NCI-H526 treated with DMSO at 0.1 percent for 48 hours (cell line): ENCODE measurements around the gene UBXN7.
"Not testable (repeated sequence)": the region's sequence is repeated elsewhere in the genome, so short reads cannot be mapped to it uniquely, and the experiment has no call there.

ENCODE experiments used
- DNase-seq: peaks from one replicate; lab custom pipeline; 2025; lab: John Stamatoyannopoulos, UW

Gene UBXN7

DNA sequence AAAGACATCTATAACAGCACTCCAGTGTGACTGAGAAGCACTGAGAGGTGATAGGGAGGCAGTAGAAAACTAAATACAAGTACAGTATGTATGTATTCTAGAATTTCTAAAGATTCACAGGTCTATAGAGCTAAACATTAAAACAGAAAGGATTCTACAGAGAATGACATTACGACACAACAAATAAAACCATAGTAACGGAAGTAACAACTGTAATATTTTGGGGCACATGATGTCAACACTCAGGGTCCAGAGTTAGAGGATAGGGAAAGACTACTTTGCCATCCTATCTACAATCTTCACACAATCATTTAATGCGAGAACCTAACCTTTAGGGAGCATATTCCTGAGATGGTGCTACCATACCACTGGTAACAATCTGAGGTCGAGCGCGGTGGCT is 13.6 kb downstream of the UBXN7 start:
- no peak for DNase-seq

DNA sequence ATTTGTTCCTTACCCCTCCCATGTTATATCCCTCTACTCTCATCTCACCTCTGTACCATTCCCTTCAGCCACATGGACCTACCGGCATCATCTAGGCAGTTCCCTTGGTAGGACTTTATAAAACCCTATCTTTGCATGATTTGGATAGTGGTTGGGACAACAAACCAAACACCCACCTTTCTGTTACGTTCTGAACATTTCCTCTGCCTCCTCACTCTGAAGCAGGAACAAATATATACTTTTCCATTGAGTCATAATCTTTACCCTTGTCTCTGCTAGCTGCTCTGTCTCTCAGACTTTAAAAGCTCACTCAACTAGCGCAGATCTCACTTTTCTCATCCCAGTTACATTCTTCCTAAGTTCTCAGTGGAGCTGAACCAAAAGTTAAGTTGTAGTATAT is 17.8 kb downstream of the UBXN7 start:
- DNase-seq = no peak

DNA sequence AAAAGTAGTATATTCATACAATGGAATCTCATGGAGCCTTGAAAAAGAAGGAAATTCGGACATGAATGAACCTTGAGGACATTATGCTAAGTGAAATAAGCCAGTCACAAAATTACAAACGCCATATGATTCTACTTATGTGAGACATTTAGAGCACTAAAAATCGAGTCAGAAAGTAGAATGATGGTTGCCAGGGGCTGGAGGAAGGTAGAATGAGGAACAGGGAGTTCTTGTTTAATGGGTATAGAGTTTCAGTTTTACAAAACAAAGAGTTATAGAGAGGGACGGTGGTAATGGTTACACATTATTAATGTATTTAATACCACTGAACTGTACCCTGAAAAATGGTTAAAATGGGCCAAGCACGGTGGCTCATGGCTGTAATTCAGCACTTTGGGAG is 19.5 kb downstream of the UBXN7 start:
- no peak for DNase-seq

DNA sequence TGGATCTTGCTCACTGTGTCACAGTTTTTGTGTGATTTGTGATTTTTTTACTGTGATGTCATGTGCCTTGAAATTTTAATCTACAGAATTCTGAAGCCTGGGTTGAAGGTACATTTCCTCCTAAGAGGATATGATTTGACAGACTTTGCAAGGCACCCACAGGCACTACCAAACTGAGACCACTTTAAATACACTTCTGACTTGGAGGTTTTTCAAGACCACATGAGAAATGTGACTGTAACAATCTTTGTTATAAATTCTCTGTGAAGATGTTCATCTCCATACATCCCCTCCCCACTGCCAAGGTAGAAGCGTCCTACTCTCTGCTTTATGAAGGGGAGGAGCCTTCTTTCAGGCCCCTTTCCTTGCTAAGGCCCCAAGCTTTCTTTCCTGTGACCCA is 22.8 kb downstream of the UBXN7 start:
- DNase-seq = no peak

DNA sequence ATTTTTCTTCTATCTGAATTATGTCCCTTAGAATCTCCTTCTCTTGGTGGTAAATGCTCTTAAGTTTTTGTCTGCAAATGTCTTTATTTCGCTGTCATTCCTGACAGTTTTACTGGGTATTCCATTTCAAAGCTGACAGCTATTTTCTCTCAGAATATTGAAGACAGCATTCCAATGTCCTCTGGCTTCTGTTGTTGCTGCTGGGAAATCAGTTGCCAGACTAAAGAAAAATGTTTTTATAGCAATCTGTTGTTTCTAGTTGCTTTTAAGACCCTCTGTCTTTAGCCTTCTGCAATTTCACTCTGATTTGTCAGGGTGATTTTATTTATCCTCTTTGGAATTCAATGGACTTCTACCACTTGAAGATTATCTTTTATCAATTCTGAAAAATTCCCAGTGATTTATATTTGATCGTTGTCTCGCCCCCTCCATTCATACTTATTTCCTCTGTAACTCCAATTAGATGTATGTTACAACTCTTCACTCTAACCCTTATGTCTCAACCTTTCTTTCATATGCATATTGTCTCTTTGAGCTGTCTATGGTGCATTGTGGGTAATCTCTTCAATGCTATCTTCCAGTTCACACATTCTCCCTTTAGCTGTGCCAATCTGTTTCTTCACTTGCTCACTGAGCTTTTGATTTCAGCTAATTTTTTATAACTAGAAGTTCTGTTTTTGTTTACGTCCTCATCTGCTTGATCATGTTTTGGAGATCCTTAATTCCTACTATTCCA is 23.5 kb downstream of the UBXN7 start:
- no peak for DNase-seq

DNA sequence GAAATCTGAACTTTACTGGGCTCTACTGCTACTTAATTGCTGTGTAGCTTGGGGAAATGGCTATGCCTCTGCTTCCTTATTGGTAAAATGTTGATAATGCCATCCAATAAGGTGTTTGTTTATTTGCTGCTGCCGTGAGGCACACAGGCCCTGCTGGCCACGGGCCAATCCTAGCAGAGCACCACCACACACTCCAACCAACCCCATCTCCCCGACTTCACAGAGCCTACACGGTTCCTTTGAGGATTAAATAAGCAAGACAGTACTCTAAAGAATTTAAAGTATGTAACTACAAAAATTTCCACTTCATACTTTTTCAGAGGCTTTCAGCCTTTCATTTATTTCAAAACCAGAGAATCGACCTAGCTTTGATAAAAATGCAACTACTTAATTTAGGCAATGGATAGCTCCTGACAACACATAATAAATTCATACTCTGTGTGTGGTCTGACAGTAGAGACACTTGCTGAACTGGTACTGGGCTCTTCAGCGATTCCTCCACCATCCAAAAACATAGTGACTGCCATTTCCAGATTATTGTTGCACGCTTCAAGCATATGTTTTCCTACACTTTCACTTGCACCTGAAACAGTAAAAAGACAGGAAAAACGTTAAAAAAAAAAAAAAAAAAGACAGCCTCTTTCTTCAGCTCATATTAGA is 25.3 kb downstream of the UBXN7 start:
- DNase-seq = no peak

DNA sequence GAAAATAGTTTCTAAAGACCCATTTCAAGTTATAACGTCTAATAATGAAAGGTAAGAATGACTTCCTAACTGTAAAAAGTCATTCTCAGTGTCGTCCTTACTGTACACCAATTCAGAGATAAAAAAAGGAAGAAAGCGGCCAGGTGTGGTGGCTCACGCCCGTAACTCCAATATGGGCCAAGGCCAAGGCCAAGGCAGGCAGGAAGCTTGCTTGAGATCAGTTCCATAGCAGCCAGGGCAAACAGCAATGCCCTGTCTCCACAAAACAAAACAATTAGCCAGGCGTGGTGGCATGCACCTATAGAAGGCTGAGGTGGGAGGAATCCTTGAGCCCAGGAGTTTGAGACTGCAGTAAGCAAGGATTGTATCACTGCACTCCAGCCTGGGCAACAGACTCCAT is 31.9 kb downstream of the UBXN7 start:
- DNase-seq = no peak

DNA sequence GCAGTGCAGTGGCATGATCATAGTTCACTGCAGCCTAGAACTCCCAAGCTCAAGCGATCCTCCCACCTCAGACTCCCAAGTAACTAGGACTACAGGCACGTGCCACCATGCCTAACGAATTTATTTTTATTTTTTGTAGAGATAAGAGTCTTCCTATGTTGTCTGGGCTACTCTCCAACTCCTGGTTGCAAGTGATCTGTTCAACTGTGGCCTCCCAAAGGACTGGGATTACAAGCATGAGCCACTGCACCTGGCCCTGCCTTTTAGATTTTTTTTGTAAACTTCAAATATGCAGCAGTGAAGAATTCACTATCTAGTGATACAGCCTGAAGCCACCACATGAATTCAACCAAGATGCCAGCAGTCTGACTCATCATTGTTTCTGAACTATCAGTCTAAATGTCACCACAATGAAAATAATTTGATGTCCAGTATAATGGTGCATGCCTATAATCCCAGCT is 32.7 kb downstream of the UBXN7 start:
- no peak for DNase-seq

DNA sequence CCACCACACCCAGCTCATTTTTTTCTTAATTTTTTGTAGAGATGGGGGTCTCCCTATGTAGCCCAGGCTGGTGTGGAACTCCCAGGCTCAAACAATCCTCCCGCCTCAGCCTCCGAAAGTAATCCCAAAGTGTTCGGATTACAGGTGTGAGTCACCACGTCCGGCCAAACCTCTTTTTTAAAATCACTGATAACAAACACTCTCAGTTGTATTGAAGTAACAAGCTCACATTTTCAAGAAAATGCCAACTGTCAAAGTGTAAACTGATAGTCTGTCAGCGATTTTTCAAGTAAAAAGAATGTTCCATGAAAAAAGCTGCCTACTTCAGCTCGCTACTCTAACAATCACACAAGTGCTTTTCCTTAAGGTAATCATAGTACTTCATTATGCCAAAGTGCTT is 33.4 kb downstream of the UBXN7 start:
- no peak for DNase-seq

DNA sequence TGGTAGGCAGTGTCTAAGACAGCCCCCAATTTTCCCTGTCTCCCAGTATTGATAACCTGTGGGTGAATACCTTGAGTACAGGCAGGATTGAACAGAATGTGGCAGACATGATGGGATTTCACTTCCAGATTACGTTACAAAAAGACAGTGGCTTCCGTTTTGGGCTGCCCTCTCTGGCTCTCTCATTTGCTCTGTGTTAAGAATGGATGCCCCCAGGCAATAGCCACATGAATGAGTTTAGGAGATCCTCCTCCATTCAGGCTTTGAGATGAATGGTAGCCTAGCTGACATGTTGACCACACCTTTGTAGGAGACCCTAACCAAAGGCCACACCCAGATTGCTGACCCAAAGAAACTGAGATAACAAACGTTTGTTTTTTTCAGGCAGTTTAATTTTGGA is 34.3 kb downstream of the UBXN7 start:
- DNase-seq = no peak

DNA sequence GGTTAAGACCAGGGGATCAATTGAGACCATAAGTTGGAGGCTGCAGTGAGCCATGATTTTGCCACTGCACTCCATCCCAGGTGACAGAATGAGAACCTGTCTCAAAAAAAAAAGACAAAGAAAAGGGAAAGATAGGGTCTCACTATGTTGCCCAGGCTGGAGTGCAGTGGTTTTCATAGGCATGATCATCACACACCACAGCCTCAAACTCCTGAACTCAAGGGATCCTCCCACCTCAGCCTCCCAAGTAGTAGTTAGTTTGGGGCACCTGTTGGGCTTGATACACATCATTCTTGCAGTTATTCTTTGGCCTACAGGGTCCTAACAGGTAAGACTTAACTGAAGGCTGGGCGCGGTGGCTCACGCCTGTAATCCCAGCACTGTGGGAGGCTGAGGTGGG is 42.1 kb downstream of the UBXN7 start:
- DNase-seq = no peak

DNA sequence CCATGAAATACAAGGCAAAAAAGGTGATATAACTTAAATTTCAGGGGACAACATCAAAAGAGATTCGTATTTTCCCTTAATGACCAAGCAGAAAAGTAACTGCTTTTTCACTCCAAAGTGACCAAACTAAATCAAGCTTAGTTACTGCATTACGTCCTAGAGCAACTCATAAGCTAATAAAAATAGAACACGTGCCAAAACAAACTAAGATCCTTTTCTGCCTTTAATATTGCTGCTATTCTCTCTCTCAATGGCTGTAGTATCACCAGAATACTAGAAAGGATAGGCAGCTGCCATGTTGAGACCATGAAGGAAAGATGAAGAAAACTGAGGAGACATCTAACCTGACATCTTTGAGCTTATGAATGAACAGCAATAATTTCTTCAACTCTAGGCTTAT is 43.3 kb downstream of the UBXN7 start:
- DNase-seq = no peak

DNA sequence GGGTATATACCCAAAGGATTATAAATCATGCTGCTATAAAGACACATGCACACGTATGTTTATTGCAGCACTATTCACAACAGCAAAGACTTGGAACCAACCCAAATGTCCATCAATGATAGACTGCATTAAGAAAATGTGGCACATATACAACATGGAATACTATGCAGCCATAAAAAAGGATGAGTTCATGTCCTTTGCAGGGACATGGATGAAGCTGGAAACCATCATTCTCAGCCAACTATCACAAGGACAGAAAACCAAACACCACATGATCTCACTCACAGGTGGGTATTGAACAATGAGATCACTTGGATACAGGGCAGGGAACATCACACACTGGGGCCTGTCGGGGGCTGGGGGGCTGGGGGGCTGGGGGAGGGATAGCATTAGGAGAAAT is 44.3 kb downstream of the UBXN7 start:
- not testable (repeated sequence) for DNase-seq

DNA sequence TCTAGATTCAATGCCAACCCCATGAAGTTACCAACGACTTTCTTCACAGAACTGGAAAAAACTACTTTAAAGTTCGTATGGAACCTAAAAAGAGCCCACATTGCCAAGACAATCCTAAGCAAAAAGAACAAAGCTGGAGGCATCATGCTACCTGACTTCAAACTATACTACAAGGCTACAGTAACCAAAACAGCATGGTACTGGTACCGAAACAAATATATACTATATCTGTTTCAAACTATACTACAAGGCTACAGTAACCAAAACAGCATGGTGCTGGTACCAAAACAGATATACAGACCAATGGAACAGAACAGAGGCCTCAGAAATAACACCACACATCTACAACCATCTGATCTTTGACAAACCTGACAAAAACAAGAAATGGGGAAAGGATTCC is 45.4 kb downstream of the UBXN7 start:
- not testable (repeated sequence) for DNase-seq

DNA sequence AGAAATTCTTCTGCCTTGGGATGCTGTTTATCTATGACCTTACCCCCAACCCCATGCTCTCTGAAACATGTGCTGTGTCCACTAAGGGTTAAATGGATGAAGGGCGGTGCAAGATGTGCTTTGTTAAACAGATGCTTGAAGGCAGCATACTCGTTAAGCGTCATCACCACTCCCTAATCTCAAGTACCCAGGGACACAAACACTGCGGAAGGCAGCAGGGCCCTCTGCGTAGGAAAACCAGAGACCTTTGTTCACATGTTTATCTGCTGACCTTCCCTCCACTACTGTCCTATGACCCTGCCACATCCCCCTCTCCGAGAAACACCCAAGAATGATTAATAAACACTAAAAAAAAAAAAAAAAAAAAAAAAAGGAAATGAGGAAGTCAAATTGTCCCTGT is 46.2 kb downstream of the UBXN7 start:
- not testable (repeated sequence) for DNase-seq

DNA sequence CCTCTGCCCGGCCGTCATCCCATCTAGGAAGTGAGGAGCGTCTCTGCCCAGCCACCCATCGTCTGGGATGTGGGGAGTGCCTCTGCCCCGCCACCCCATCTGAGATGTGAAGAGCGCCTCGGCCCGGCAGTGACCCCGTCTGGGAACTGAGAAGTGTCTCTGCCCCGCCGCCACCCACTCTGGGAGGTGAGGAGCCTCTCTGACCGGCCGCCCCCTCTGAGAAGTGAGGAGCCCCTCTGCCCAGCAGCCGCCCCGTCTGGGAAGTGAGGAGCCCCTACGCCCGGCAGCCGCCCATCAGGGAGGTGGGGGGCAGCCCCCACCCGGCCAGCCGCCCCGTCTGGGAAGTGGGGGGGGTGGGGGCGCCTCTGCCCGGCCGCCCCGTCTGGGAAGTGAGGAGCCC is 46.8 kb downstream of the UBXN7 start:
- DNase-seq = not testable (repeated sequence)

DNA sequence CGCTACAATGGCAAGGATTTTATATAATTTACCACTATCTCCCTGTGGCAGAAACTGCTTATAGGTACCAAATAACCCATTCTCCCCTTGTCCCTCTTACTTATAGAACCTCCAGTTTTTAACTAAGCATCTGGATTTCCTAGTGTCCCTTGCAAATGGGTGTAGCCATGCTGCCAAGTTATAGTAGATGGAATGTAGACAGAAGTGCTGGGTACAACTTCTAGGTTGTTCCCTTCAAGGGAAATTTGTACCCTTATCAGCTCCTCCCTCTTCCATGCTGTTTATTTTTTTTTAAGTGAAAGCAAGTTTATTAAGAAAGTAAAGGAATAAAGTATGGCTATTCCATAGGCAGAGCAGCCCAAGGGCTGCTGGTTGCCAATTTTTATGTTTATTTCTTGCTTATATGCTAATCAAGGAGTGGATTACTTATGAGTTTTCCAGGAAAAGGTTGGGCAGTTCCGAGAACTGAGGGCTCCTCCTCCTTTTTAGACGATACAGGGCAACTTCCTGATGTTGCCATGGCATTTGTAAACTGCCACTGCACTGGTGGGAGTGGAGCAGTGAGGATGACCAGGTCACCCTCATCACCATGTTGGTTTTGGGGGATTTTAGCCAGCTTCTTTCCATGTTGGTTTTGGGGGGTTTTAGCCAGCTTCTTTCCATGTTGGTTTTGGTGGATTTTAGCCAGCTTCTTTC is 53.9 kb downstream of the UBXN7 start:
- no peak for DNase-seq

DNA sequence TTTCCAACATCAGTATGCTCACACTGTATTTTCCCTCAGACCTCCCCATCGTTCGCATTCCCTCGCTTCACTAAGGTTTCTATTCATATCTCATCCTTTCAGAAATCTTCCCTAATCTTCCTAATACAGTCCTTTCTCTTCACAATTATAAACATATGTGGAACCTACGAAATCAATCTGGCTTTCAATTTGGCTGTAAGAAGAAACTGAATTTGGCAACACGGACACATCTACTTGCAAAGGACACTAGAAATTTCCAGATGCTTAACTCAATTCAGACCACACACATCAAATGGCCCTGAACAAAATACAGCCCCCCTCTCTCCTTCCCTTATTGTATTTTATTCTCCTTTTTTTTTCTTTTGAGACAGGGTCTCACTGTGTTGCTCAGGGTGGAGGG is 54.9 kb downstream of the UBXN7 start:
- DNase-seq = no peak

DNA sequence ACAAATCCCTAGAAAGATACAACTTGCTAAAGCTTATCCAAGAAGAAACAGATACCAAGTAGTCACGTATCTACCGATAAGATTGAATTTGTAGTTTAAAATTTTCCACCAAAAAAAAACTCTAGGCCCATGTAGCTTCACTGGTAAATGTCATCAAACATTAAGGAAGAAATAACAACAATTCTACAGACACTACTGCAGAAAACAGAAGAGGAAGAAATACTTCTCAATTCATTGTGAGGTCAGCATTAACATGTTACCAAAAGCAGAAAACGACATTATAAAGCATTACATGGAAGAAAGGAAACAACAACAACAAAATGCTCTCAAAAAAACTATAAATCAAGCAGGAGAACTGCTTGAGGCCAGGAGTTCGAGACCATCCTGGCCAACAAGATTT is 66.5 kb downstream of the UBXN7 start:
- no peak for DNase-seq

DNA sequence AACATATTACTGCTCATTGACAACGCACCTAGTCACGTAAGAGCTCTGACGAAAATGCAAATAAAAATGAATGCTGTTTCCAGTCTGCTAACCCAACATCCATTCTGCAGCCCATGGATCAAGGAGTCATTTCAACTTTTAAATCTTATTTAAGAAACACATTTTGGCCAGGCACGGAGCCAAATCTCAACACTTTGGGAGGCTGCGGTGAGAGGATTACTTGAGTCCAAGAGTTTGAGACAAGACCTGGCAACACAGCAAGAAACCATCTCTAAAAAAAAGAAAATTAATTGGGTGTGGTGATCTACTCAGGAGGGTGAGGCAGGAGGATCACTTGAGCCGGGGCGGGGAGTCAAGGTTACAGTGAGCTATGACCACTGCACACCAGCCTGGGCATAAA is 71.6 kb downstream of the UBXN7 start:
- no peak for DNase-seq

DNA sequence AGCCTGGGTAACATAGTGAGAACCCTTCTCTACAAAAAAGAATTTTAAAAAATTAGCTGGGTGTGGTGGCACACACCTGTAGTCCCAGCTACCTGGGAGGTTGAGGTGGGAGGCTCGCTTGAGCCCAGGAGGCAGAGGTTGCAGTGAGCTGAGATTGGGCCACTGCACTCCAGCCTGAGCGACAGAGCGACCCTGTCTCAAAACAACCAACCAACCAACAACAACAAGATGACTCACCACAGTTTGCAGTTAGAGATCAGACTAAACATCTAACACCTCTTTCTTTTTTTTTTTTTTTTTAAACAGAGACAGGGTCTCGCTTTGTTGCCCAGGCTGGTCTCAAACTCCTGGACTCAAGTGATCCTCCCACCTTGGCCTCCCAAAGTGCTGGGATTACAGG is 73.7 kb downstream of the UBXN7 start:
- DNase-seq = not testable (repeated sequence)

DNA sequence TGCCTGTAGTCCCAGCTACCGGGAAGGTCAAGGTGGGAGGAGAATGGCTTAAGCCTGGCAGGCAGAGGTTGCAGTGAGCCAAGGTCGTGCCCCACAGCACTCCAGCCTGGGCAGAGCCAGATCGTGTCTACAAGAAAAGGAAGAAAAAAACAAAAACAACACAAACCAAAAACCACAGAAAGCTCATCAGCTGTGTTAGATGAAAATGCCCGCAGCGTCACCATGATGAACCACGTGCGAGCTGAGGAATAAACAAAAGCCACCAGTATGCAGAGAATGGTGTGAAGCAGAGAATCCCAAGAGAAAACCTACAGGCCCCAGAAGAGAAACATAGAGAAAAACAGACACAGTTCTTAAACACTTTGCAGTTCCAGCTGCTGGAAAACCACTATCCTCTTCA is 74.3 kb downstream of the UBXN7 start:
- DNase-seq = no peak

DNA sequence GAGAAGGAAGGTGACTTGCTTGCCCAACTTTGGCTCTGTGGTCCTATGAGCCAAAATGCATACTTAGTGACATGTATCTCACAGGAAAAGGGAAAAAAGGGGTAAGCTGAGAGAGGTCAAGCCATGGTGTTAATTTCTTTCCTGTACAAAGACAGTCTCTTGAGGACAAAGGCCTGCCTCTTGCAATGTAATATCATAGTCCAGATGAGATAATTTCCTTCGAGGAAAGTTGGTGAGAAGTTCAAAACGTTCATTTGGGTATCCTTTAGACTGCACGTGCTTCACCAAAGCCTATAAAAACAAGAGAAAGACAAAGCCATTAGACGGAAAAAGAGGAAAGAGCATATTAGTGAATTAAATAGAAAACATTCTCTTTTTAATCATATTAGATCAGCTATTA is 75.7 kb downstream of the UBXN7 start:
- no peak for DNase-seq
